22Rv1 (cell line): ENCODE measurements around the gene SRPRB.

Experiments used
- ZFX ChIP-seq: fragments of 450-650 bp; IDR thresholded peaks from 2 replicates; pipeline ENCODE4 v1.6.1; 2017; ENCODE audit warnings: antibody characterized with exemption, borderline replicate concordance
- TF ChIP-seq, protein P1 (sequence below): fragments of 450-650 bp; IDR thresholded peaks from 2 replicates; pipeline ENCODE4 v1.5.1; 2017; ENCODE audit warnings: mild to moderate bottlenecking

DNA sequence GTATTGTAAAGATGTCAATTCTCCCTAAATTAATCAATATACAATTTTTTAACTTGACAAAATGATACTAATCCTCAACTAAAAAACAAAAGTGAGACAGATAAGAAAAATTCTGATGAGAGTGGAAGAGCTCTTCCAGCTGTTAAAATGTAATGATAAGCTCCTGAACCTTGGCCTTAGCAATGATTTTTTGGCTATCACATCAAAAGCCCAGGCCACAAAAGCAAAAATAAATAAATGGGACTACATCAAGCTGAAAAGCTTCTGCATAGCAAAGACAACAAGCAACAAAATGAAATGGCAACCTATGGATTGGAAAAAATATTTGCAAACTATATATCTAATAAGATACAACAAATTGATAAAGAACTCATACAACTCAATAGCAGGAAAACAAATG lies 24.0 kb upstream of the SRPRB start:
- TF ChIP-seq, protein P1, sequence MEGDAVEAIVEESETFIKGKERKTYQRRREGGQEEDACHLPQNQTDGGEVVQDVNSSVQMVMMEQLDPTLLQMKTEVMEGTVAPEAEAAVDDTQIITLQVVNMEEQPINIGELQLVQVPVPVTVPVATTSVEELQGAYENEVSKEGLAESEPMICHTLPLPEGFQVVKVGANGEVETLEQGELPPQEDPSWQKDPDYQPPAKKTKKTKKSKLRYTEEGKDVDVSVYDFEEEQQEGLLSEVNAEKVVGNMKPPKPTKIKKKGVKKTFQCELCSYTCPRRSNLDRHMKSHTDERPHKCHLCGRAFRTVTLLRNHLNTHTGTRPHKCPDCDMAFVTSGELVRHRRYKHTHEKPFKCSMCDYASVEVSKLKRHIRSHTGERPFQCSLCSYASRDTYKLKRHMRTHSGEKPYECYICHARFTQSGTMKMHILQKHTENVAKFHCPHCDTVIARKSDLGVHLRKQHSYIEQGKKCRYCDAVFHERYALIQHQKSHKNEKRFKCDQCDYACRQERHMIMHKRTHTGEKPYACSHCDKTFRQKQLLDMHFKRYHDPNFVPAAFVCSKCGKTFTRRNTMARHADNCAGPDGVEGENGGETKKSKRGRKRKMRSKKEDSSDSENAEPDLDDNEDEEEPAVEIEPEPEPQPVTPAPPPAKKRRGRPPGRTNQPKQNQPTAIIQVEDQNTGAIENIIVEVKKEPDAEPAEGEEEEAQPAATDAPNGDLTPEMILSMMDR = no peak
- TF ChIP-seq ZFX = no peak
